HepG2 (cell line): ENCODE results near the gene SZRD1. TPM values are rescaled to one million over a fixed set of nuclear protein-coding genes. Genes with fewer than 3 reads are reported as not detected.

Source experiments
- ARNT2 ChIP-seq: sonication (generic); formaldehyde crosslinking; IDR thresholded peaks from 2 replicates; pipeline ENCODE4 v1.8.0; 2022; ENCODE audit warnings: mild to moderate bottlenecking, low read depth, missing genetic modification reagents, moderate library complexity
- ATF7-NPFF ChIP-seq: sonication (generic); formaldehyde crosslinking; IDR thresholded peaks from 2 replicates; pipeline ENCODE4 v1.8.1; 2023; ENCODE audit warnings: mild to moderate bottlenecking, low read depth, missing genetic modification reagents, moderate library complexity
- CAMTA2 ChIP-seq: sonication (generic); formaldehyde crosslinking; IDR thresholded peaks from 2 replicates; pipeline ENCODE4 v1.4.0; 2020; ENCODE audit warnings: mild to moderate bottlenecking, missing genetic modification reagents, borderline replicate concordance
- CEBPG ChIP-seq: IDR thresholded peaks from 2 replicates; pipeline ENCODE4 v1.6.1; 2016
- DBP ChIP-seq: sonication (generic); formaldehyde crosslinking; IDR thresholded peaks from 2 replicates; pipeline ENCODE4 v1.4.0; 2020; ENCODE audit warnings: missing genetic modification reagents; ENCODE audit errors: not compliant biosample characterization
- FOXA3 ChIP-seq: IDR thresholded peaks from 2 replicates; pipeline ENCODE4 v1.6.1; 2016; ENCODE audit warnings: missing genetic modification reagents, missing compliant biosample characterization
- FOXO4 ChIP-seq: sonication (generic); formaldehyde crosslinking; conservative IDR thresholded peaks from 2 replicates; pipeline ENCODE4 v1.8.1; 2023; ENCODE audit warnings: missing genetic modification reagents
- GFI1 ChIP-seq: sonication (generic); formaldehyde crosslinking; IDR thresholded peaks from 2 replicates; pipeline ENCODE4 v1.5.0; 2020; ENCODE audit warnings: missing genetic modification reagents, mild to moderate bottlenecking, borderline replicate concordance
- KDM3A ChIP-seq: IDR thresholded peaks from 2 replicates; pipeline ENCODE4 v1.6.1; 2018; ENCODE audit warnings: low read depth, missing compliant biosample characterization
- MIXL1 ChIP-seq: IDR thresholded peaks from 2 replicates; pipeline ENCODE4 v1.6.1; 2016
- MLXIP ChIP-seq: sonication (generic); formaldehyde crosslinking; IDR thresholded peaks from 2 replicates; pipeline ENCODE4 v1.9.0; 2021; ENCODE audit warnings: missing genetic modification reagents, borderline replicate concordance
- MZF1 ChIP-seq: sonication (generic); formaldehyde crosslinking; IDR thresholded peaks from 2 replicates; pipeline ENCODE4 v1.8.1; 2023; ENCODE audit warnings: mild to moderate bottlenecking, missing genetic modification reagents, borderline replicate concordance
- PBX2 ChIP-seq: IDR thresholded peaks from 2 replicates; pipeline ENCODE4 v1.6.1; 2016; ENCODE audit warnings: control low read depth
- POLR2G ChIP-seq: fragments of 200-400 bp; formaldehyde crosslinking; IDR thresholded peaks from 2 replicates; pipeline ENCODE4 v1.6.1; 2018; ENCODE audit warnings: mild to moderate bottlenecking, low read depth, low read length, moderate library complexity
- SP5 ChIP-seq: IDR thresholded peaks from 2 replicates; pipeline ENCODE4 v1.6.1; 2016; ENCODE audit warnings: low read depth, borderline replicate concordance
- TOPORS ChIP-seq: sonication (generic); formaldehyde crosslinking; IDR thresholded peaks from 2 replicates; pipeline ENCODE4 v1.8.0; 2023; ENCODE audit warnings: mild to moderate bottlenecking, missing genetic modification reagents
- U2AF1 ChIP-seq: fragments of 200-400 bp; formaldehyde crosslinking; optimal IDR thresholded peaks from 2 replicates; pipeline ENCODE3; 2017; ENCODE audit warnings: mild to moderate bottlenecking, low read depth, low read length
- YY1 ChIP-seq: IDR thresholded peaks from 2 replicates; pipeline ENCODE4 v1.6.1; 2011; ENCODE audit warnings: low read length, low read depth, moderate library complexity, mild to moderate bottlenecking; ENCODE audit not compliant: insufficient read depth, insufficient replicate concordance
- ZBTB7B ChIP-seq: sonication (generic); formaldehyde crosslinking; IDR thresholded peaks from 2 replicates; pipeline ENCODE4 v1.4.0; 2020; ENCODE audit warnings: missing genetic modification reagents
- ZNF263 ChIP-seq: sonication (generic); formaldehyde crosslinking; IDR thresholded peaks from 2 replicates; pipeline ENCODE4 v1.4.0; 2020; ENCODE audit warnings: missing genetic modification reagents
- ZNF547 ChIP-seq: sonication (generic); formaldehyde crosslinking; IDR thresholded peaks from 2 replicates; pipeline ENCODE4 v1.5.1; 2020; ENCODE audit warnings: mild to moderate bottlenecking, missing genetic modification reagents
- ZNF577 ChIP-seq: sonication (generic); formaldehyde crosslinking; IDR thresholded peaks from 2 replicates; pipeline ENCODE4 v1.4.0; 2020; ENCODE audit warnings: mild to moderate bottlenecking, low read depth, missing genetic modification reagents, borderline replicate concordance
- ZNF839 ChIP-seq: sonication (generic); formaldehyde crosslinking; IDR thresholded peaks from 2 replicates; pipeline ENCODE4 v1.4.0; 2020; ENCODE audit warnings: missing genetic modification reagents, mild to moderate bottlenecking, borderline replicate concordance
- ZSCAN9 ChIP-seq: IDR thresholded peaks from 2 replicates; pipeline ENCODE4 v1.6.1; 2016; ENCODE audit warnings: borderline replicate concordance
- polyA plus RNA-seq, 8 experiments: library from polyadenylated mRNA; depleted of rRNA in 3 of 8; stranded (reverse) in 7 of 8; unstranded in 1 of 8; fragments of >200 nt; fragmentation: Illumina TruSeq in 4 of 8; extraction: Trizol in 4 of 8; gene quantifications; 2 replicates each; pipeline versions ENCODE4 v1.2.1 to v1.2.3, GENCODE V29; 2011 to 2016; ENCODE audit warnings: low read depth in 4 of 8, missing spikeins in 1 of 8, mixed read lengths in 1 of 8; ENCODE audit not compliant: insufficient read depth in 1 of 8
- total RNA-seq, 5 experiments: library from RNA; depleted of rRNA; stranded (reverse); fragments of >200 nt; fragmentation: Illumina TruSeq; extraction: Trizol; gene quantifications; 2 replicates each; pipeline ENCODE4 v1.2.3, GENCODE V29; 2016; ENCODE audit warnings: low read depth in 1 of 5

Gene SZRD1
- total and polyA plus RNA-seq, 2 of the 13 experiments (the other 11 are each of a cell fraction or from before 2014, with no cell fraction given) = 28.5 to 41.4 TPM

- 0 out of 2 replicates have a peak, but pooled peaks have one; percentile 16 for TF ChIP-seq ZNF547
- peak; percentile 79 for TF ChIP-seq U2AF1
- no peak for TF ChIP-seq MLXIP (CRISPR knock-in tag)
- TF ChIP-seq ZBTB7B (CRISPR knock-in tag) = peak; percentile 96
- TF ChIP-seq TOPORS = peak; percentile 86; the same call in 1 of the 2 replicates
- TF ChIP-seq CEBPG = peak; percentile 41; the same call in 1 of the 2 replicates
- 0 out of 2 replicates have a peak, but pooled peaks have one; percentile 24 for TF ChIP-seq ZNF839 (CRISPR knock-in tag)
- TF ChIP-seq DBP (CRISPR knock-in tag) = peak; percentile 66
- TF ChIP-seq POLR2G = peak; percentile 95
- TF ChIP-seq ATF7-NPFF = no peak; the same call in 1 of the 2 replicates
- TF ChIP-seq PBX2 (CRISPR knock-in tag) = no peak
- peak; percentile 84; the same call in 1 of the 2 replicates for TF ChIP-seq KDM3A (CRISPR knock-in tag)
- peak; percentile 70; the same call in 1 of the 2 replicates for TF ChIP-seq GFI1 (CRISPR knock-in tag)
- TF ChIP-seq FOXO4 = 0 out of 2 replicates have a peak, but pooled peaks have one; percentile 75
- TF ChIP-seq SP5 (CRISPR knock-in tag) = peak; percentile 50; the same call in 1 of the 2 replicates
- peak; percentile 61 for TF ChIP-seq ZNF263 (CRISPR knock-in tag)
- peak; percentile 87; the same call in 1 of the 2 replicates for TF ChIP-seq ZSCAN9 (CRISPR knock-in tag)
- no peak for TF ChIP-seq ZNF577 (CRISPR knock-in tag)
- TF ChIP-seq MZF1 (CRISPR knock-in tag) = peak; percentile 60; the same call in 1 of the 2 replicates
- TF ChIP-seq CAMTA2 (CRISPR knock-in tag) = no peak; the same call in none of the 2 replicates
- peak; percentile 79; the same call in 1 of the 2 replicates for TF ChIP-seq ARNT2 (CRISPR knock-in tag)
- peak; percentile 74 for TF ChIP-seq FOXA3
- TF ChIP-seq MIXL1 (CRISPR knock-in tag) = peak; percentile 75; the same call in 1 of the 2 replicates
- peak; percentile 86 for TF ChIP-seq YY1
These were observed 73.6 kb downstream of the SZRD1 start, which contains the start of gene NECAP2 (continued) for GRCh38 chr1:16440470-16441281.
